AG04450 (cell line): ENCODE measurements around the gene SLC22A23. TPM values are rescaled to one million over a fixed set of nuclear protein-coding genes. Genes with fewer than 3 reads are reported as not detected.

ENCODE experiments used
- CTCF ChIA-PET: fragments of 300-600, 350-600 bp; formaldehyde crosslinking; extraction: SDS; loops from one replicate; lab custom pipeline; 2022; ENCODE audit warnings: antibody characterized with exemption, inconsistent platforms; lab: Charles Lee
- POLR2A ChIA-PET: fragments of 350-600 bp; formaldehyde crosslinking; extraction: SDS; loops from one replicate; lab custom pipeline; 2021; ENCODE audit warnings: antibody characterized with exemption, inconsistent platforms; lab: Yijun Ruan, JAX
- DNase-seq: peaks from one replicate; pipeline ENCODE4 v3.0.0-alpha.2; 2011; ENCODE audit warnings: low read depth, low spot score
- H3K27ac ChIP-seq: one replicate; pipeline ENCODE4 v1.5.1; 2012; ENCODE audit warnings: low read depth, low read length, control low read depth
- H3K27me3 ChIP-seq: one replicate; pipeline ENCODE4 v1.6.0; 2012; ENCODE audit warnings: low read length; ENCODE audit not compliant: control insufficient read depth, insufficient read depth
- H3K4me3 ChIP-seq: 2 replicates; pipeline ENCODE4 v1.5.1; 2011; ENCODE audit warnings: mild to moderate bottlenecking, low read depth, low read length, control low read depth
- H3K9me3 ChIP-seq: 2 replicates; pipeline ENCODE4 v1.5.1; 2012; ENCODE audit warnings: low read length; ENCODE audit not compliant: control insufficient read depth, insufficient read depth
- polyA plus RNA-seq: library from polyadenylated mRNA; depleted of rRNA; stranded (reverse); fragments of >200 nt; gene quantifications from 2 replicates; pipeline ENCODE4 v1.2.3, GENCODE V29; 2011
- TF ChIP-seq, protein P1 (sequence below): IDR thresholded peaks from 2 replicates; pipeline ENCODE4 v1.5.1; 2011; ENCODE audit warnings: low read depth, low read length, control low read depth, inconsistent platforms

Gene SLC22A23
- polyA plus RNA-seq, 1 experiment = not detected

DNA sequence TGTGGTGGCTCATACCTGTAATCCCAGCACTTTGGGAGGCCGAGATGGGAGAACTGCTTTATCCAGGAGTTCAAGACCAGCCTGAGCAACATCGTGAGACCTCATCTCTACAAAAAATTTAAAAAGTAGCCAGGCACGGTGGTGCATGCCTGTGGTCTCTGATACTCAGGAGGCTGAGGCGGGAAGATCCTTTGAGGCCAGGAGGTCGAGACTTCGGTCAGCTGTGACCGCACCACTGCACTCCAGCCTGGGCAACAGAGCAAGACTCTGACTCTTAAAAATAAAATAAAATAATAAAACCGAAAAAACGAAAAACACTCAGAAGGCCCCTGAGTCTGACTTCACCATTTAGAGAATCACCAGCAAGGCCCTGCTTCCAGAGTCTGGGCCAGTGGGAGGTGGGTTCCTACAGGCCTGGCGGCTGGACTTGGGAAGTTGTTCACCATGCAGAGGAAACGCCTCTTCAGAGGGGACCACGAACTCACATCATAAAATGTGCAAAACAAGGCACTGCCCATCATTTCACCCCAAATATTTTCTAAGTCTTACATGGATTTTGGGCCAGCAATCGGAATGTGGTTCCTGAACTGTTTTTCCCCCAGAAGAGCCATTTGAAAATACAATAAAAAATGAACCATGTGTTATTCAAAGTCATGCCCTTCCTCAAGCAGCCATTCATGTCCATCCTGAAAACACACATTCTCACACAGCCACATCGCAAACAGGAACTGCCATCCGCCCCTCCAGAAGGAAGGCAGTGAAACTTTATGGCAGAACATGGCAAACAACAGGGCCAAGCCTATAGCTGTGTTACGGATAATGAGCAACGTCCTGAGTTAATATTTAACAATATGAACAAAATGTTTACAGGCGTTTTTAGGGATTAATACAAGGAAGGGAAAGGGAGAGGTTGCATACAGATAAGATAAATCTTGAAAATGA is 57.8 kb downstream of the SLC22A23 start:
- H3K9me3 ChIP-seq = no peaks in the 10 kb centered on the region
- DNase-seq = no peak
- POLR2A ChIA-PET = no interaction called here
- TF ChIP-seq, protein P1, sequence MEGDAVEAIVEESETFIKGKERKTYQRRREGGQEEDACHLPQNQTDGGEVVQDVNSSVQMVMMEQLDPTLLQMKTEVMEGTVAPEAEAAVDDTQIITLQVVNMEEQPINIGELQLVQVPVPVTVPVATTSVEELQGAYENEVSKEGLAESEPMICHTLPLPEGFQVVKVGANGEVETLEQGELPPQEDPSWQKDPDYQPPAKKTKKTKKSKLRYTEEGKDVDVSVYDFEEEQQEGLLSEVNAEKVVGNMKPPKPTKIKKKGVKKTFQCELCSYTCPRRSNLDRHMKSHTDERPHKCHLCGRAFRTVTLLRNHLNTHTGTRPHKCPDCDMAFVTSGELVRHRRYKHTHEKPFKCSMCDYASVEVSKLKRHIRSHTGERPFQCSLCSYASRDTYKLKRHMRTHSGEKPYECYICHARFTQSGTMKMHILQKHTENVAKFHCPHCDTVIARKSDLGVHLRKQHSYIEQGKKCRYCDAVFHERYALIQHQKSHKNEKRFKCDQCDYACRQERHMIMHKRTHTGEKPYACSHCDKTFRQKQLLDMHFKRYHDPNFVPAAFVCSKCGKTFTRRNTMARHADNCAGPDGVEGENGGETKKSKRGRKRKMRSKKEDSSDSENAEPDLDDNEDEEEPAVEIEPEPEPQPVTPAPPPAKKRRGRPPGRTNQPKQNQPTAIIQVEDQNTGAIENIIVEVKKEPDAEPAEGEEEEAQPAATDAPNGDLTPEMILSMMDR = no peak
- peaks cover 18% of the 10 kb centered on the region for H3K27me3 ChIP-seq
- H3K27ac ChIP-seq = no peak overlapping the region
- CTCF ChIA-PET = no interaction called here
- no peak overlapping the region for H3K4me3 ChIP-seq

DNA sequence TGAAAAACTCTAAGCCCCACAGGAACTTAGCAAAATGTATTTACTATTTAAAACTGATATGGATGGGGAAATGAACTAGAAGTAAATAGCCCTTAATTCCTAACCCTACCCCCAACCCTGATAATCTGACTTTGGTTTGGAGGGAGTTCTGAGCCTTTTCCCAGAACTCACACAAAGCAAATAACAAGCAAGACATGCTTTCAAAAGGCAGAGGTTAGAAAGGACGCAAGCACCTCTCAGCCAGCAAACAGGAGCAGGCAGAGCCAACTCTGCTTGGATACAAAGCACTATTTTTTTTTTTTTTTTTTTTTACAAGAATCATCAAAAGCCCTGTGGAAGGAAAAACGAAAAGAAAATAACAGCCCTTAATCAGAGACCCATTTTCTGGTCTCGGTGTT is 58.7 kb downstream of the SLC22A23 start:
- Histone ChIP-seq H3K27me3 (peaks cover 22% of the 10 kb centered on the region), H3K9me3 (no peaks in the 10 kb centered on the region), H3K27ac (no peak overlapping the region), H3K4me3 (no peak overlapping the region)
- CTCF ChIA-PET = no interaction called here
- POLR2A ChIA-PET = no interaction called here
- TF ChIP-seq, protein P1 = no peak
- no peak for DNase-seq

DNA sequence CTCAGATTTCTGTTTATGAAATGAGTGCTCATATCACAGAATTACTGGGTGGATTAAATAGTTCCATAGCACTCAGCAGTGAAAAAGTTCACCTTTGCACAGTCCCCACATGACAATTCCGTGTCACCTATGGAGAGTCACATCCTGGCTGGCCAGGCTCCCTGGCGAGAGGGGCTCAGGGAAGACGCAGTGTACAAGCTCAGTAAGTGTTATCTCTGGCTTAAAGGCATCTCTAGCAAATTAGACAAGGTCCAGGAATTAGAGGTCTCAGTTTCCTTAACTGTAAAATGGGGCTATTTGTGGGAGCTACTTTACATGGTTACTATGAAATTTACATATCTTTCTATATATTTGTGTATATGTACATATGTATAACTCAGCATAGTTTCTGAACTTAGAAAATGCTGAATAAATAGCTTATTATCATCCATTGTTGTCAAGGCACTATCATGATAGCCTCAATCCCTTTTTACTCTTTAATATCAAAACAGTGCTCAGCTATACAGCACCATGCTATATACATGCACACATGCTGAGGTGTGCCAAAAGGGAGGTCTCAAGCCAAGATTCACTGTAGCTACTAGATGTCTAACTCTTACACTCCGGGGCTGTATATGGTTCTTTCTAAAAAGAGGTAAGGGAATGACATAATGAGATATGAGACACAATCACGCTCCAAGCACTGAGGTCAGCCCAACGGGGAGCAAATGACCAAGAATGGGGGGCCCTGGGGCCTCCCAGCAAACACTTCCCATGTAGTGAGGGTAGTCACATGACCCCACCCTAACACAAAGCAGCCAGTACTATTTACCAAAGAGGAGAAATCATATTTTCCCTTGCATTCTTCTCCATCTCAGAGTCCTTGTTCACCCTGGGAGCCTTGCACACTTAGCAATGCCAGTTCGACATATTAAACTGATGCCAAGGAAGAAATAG is 59.4 kb downstream of the SLC22A23 start:
- no peak for DNase-seq
- ChIA-PET CTCF (no interaction called here), POLR2A (no interaction called here)
- TF ChIP-seq, protein P1 = no peak
- no peak overlapping the region for H3K27ac ChIP-seq
- H3K9me3 ChIP-seq = no peaks in the 10 kb centered on the region
- H3K27me3 ChIP-seq = peaks cover 24% of the 10 kb centered on the region
- no peak overlapping the region for H3K4me3 ChIP-seq

DNA sequence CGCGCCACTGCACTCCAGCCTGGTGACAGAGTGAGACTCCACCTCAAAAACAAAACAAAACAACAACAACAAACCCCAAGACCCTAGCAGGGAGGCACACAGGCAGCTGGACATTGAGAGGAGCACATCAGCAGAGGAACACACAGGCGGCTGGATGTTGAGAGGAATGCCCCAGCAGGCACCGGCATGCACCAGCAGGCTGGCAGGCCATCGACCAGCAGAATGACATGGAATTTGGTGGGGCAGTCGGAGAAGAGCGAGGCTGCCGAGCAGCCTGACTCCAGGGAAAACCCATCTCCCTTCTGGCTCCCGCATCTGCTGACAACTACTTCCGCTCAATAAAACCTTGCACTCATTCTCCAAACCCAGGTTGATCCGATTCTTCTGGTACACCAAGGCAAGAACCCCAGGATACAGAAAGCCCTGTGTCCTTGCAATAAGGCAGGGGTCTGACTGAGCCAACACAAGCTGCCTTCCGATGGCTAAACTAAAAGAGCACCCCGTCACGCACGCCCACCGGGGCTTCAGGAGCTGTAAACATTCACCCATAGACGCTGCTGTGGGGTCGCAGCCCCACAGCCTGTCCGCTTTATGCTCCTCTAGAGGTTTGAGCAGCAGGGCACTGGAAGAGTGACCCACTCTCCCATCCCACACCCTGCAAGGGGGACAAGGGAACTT is 60.2 kb downstream of the SLC22A23 start:
- ChIA-PET CTCF (no interaction called here), POLR2A (no interaction called here)
- H3K9me3 ChIP-seq = no peaks in the 10 kb centered on the region
- H3K27me3 ChIP-seq = peaks cover 30% of the 10 kb centered on the region
- no peak overlapping the region for H3K27ac ChIP-seq
- TF ChIP-seq, protein P1 = no peak
- DNase-seq = no peak
- H3K4me3 ChIP-seq = no peak overlapping the region
